GM12875 (cell line): Measurements from ENCODE around the gene MRPL52.
"Not testable (repeated sequence)": the region's sequence is repeated elsewhere in the genome, so short reads cannot be mapped to it uniquely, and the experiment has no call there.

Experiments used
- H3K4me3 ChIP-seq: one replicate; pipeline ENCODE4 v1.5.1; 2011; ENCODE audit warnings: low read depth, low read length, control low read depth
- TF ChIP-seq, protein P1 (sequence below): IDR thresholded peaks from 2 replicates; pipeline ENCODE4 v1.5.1; 2011; ENCODE audit warnings: low read depth, mild to moderate bottlenecking, control low read depth, inconsistent platforms, low read length, moderate library complexity, borderline replicate concordance; ENCODE audit not compliant: insufficient read depth

Gene MRPL52

GRCh38 chr14:22821193-22822015 is 8.3 kb upstream of the MRPL52 start:
- H3K4me3 ChIP-seq, result no peak overlapping the region

GRCh38 chr14:22822016-22822570 is 7.6 kb upstream of the MRPL52 start:
- no peak overlapping the region for H3K4me3 ChIP-seq
- TF ChIP-seq, protein P1, sequence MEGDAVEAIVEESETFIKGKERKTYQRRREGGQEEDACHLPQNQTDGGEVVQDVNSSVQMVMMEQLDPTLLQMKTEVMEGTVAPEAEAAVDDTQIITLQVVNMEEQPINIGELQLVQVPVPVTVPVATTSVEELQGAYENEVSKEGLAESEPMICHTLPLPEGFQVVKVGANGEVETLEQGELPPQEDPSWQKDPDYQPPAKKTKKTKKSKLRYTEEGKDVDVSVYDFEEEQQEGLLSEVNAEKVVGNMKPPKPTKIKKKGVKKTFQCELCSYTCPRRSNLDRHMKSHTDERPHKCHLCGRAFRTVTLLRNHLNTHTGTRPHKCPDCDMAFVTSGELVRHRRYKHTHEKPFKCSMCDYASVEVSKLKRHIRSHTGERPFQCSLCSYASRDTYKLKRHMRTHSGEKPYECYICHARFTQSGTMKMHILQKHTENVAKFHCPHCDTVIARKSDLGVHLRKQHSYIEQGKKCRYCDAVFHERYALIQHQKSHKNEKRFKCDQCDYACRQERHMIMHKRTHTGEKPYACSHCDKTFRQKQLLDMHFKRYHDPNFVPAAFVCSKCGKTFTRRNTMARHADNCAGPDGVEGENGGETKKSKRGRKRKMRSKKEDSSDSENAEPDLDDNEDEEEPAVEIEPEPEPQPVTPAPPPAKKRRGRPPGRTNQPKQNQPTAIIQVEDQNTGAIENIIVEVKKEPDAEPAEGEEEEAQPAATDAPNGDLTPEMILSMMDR, result no peak

More at GRCh38 chr14:22821193-22822015, 8.3 kb upstream of the MRPL52 start:
- TF ChIP-seq, protein P1, result no peak

GRCh38 chr14:22822571-22823098 is 7.1 kb upstream of the MRPL52 start:
- TF ChIP-seq, protein P1, result peak; percentile 75
- H3K4me3 ChIP-seq, result peak overlapping the region; percentile 26

DNA sequence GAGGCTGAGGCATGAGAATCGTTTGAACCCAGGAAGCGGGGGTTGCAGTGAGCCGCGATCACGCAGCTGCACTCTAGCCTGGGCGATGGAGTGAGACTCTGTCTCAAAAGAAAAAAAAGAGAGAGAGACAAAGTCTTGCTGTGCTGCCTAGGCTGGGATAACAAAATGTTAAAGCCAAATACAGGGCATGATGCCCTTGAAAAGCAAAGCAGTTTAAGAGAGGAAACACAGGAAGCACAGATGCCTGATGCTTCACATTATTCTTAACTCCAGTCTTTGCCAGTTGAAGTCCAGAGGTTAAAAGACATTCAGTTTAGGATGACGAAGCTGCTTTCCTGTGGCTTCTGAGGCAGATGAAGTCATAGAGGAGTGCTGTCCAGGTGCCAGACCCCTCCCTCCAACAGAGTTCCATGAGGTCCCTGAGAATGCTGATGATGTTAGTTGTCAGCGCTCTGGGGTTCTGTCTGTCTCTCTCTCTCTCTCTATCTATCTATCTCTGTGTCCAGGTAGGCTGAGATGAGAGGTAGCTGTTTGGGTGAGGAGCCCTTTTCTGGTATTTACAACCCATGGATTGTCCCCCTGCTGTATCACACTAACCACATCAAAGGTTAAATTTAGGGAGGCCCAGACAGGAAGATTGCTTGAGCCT is 4.9 kb upstream of the MRPL52 start:
- no peak overlapping the region for H3K4me3 ChIP-seq
- TF ChIP-seq, protein P1, result no peak

DNA sequence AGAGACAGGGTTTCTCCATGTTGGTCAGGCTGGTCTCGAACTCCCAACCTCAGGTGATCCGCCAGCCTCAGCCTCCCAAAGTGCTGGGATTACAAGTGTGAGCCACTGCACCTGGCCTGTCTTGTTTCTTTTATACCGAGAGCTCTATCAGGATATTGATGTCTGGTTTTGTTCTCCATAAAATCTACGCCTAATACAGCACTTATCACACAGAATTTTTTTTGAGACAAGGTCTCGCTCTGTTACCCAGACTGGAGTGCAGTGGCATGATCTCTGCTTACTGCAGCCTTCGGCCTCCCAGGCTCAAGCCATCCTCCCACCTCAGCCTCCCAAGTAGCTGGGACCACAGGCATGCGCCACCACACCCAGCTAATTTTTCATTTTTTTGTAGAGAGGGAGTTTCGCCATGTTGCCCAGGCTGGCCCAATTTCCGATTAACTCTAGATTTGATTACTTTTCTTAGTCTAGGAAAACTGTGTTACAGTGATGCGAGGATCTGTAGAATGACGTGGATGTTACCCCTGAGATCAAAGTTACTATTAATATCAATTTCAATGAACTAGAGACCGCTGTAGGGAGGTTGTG is 519 bp upstream of the MRPL52 start:
- not testable (repeated sequence) for H3K4me3 ChIP-seq

DNA sequence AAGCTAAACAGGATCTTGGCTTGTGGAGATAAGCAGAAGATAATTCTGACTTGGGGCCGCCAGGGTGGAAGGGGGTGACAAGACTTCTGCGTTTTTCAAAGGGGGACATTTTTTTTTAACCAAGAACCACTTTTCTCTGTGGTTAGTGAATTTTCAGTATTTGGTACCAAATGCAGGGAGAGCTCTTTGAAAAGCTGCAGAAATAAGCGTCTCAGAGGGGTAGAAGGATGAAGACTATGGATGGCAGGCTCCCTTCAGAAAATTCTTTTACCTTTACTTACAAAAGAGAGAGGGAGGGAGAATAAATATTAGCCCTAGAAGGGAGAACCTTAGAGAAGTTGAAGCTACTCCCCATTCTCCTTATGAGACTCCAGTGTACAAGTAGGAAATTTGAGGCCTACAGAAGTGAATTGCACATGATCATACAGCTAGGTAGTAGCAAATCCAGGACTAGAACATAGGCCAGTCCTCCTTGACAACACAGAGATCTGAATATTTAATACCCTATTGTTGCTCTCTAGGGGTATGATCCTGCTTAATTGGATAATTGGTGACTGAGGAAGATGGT is 840 bp downstream of the MRPL52 start:
- peak overlapping the region; percentile 66 for H3K4me3 ChIP-seq
- TF ChIP-seq, protein P1, result no peak

- TF ChIP-seq, protein P1, result no peak
- no peak overlapping the region for H3K4me3 ChIP-seq
These were observed 5.8 kb downstream of the MRPL52 start for GRCh38 chr14:22835505-22835904.
